Activated CD8-positive, alpha-beta memory T cell treated with anti-CD3 and anti-CD28 coated beads, Interleukin-2, amount 10 ng/mL, durations not matched to agents 7 days and 5 days (primary cell): ENCODE measurements around the gene GATAD2B. TPM values are rescaled to one million over a fixed set of nuclear protein-coding genes. Genes with fewer than 3 reads are reported as not detected.
A peak's percentile ranks its signal among the peaks of the same experiment; 100 is the strongest.
"Not testable (repeated sequence)": the region's sequence is repeated elsewhere in the genome, so short reads cannot be mapped to it uniquely, and the experiment has no call there.

Source experiments
- ATAC-seq: fragments of 150-1000 bp; cut with Tn5 transposase; one replicate; pipeline ENCODE4 v1.10.0; 2021; ENCODE audit warnings: moderate library complexity
- CTCF ChIA-PET: fragments of 350-600 bp; sonication (Branson Sonifier 250); formaldehyde crosslinking; loops from one replicate; lab custom pipeline; 2021; ENCODE audit warnings: antibody characterized with exemption; lab: Charles Lee
- DNase-seq: peaks from one replicate; pipeline ENCODE4 v3.0.0-alpha.2; 2020
- H3K27ac Mint-ChIP-seq: one replicate; pipeline ENCODE4 v1.8.0; 2021; ENCODE audit warnings: mild to moderate bottlenecking, mixed read lengths
- H3K27me3 Mint-ChIP-seq: one replicate; pipeline ENCODE4 v1.8.0; 2021; ENCODE audit warnings: mixed read lengths
- H3K36me3 Mint-ChIP-seq: one replicate; pipeline ENCODE4 v1.8.0; 2021; ENCODE audit warnings: mild to moderate bottlenecking, mixed read lengths
- H3K4me1 Mint-ChIP-seq: one replicate; pipeline ENCODE4 v1.8.0; 2021; ENCODE audit warnings: mixed read lengths
- H3K4me3 Mint-ChIP-seq: one replicate; pipeline ENCODE4 v1.8.0; 2021; ENCODE audit warnings: mild to moderate bottlenecking, moderate library complexity, mixed read lengths
- H3K9me3 Mint-ChIP-seq: one replicate; pipeline ENCODE4 v1.8.0; 2022; ENCODE audit warnings: low read depth, mixed read lengths
- total RNA-seq, 2 experiments: library from RNA; stranded (reverse); gene quantifications; one replicate each; pipeline ENCODE4 v1.2.3, GENCODE V29; 2021

GATAD2B gene
- total RNA-seq, 2 experiments from 2014 or later: 72.5 to 77.9 TPM

- no peaks in the 10 kb centered on the region for H3K9me3 Mint-ChIP-seq
- peaks cover 12% of the 10 kb centered on the region for H3K27me3 Mint-ChIP-seq
- no peaks in the 10 kb centered on the region for H3K36me3 Mint-ChIP-seq
- DNase-seq: no peak
- H3K4me3 Mint-ChIP-seq: no peak overlapping the region
- H3K4me1 Mint-ChIP-seq: peaks cover 50% of the 10 kb centered on the region
- peak overlapping the region; percentile 86 for H3K27ac Mint-ChIP-seq
- CTCF ChIA-PET: interaction anchor here (1.1 to 11.6 kb wide), 5 partner anchors 11 to 194 kb away, joined by 3 to 96 read pairs (median 5); partner anchors contain the start of genes JTB, RAB13 and SLC27A3
- ATAC-seq: no peak
These were observed 131.0 kb downstream of the GATAD2B start for GRCh38 chr1:153791648-153792253.

GRCh38 chr1:153790966-153791647 is 131.7 kb downstream of the GATAD2B start:
- DNase-seq (peak; percentile 62), ATAC-seq (peak; percentile 90)
- H3K9me3 Mint-ChIP-seq: no peaks in the 10 kb centered on the region
- CTCF ChIA-PET: interaction anchor here (1.1 to 11.6 kb wide), 6 partner anchors 10 to 194 kb away, joined by 3 to 96 read pairs (median 4); partner anchors contain the start of genes JTB, RAB13 and SLC27A3
- H3K4me1 Mint-ChIP-seq: peaks cover 46% of the 10 kb centered on the region
- H3K36me3 Mint-ChIP-seq: no peaks in the 10 kb centered on the region
- peaks cover 15% of the 10 kb centered on the region for H3K27me3 Mint-ChIP-seq
- peak overlapping the region; percentile 53 for H3K4me3 Mint-ChIP-seq
- H3K27ac Mint-ChIP-seq: peak overlapping the region; percentile 86

GRCh38 chr1:153790313-153790965 is 132.3 kb downstream of the GATAD2B start:
- Mint-ChIP-seq H3K36me3 (no peaks in the 10 kb centered on the region), H3K4me3 (peak overlapping the region; percentile 53), H3K27me3 (peaks cover 15% of the 10 kb centered on the region), H3K9me3 (no peaks in the 10 kb centered on the region), H3K27ac (peak overlapping the region; percentile 86), H3K4me1 (peaks cover 41% of the 10 kb centered on the region)
- no peak for DNase-seq
- CTCF ChIA-PET: interaction anchor here (1.0 to 1.5 kb wide), 3 partner anchors 15 to 196 kb away, joined by 4 to 8 read pairs (median 6); partner anchors contain the start of genes RAB13 and SLC27A3
- peak; percentile 2 for ATAC-seq

GRCh38 chr1:153789478-153790034 is 133.2 kb downstream of the GATAD2B start:
- Mint-ChIP-seq H3K4me1 (peaks cover 37% of the 10 kb centered on the region), H3K27me3 (peaks cover 15% of the 10 kb centered on the region), H3K36me3 (no peaks in the 10 kb centered on the region), H3K9me3 (no peaks in the 10 kb centered on the region), H3K4me3 (peak overlapping the region; percentile 16), H3K27ac (peak overlapping the region; percentile 86)
- CTCF ChIA-PET: interaction anchor here (0.9 to 1.5 kb wide), 4 partner anchors 14 to 197 kb away, joined by 3 to 8 read pairs (median 5); partner anchors contain the start of genes DENND4B, RAB13 and SLC27A3
- no peak for ATAC-seq
- DNase-seq: no peak

- Mint-ChIP-seq H3K9me3 (no peaks in the 10 kb centered on the region), H3K36me3 (no peaks in the 10 kb centered on the region), H3K27me3 (peaks cover 15% of the 10 kb centered on the region), H3K4me3 (no peak overlapping the region), H3K27ac (no peak overlapping the region), H3K4me1 (peaks cover 38% of the 10 kb centered on the region)
- CTCF ChIA-PET: interaction anchor here (0.9 kb wide), 1 partner anchor 10 kb away, joined by 3 read pairs; no protein-coding TSS in a partner anchor
- ATAC-seq (no peak), DNase-seq (no peak)
These were observed 136.6 kb downstream of the GATAD2B start for GRCh38 chr1:153786038-153786790.

DNA sequence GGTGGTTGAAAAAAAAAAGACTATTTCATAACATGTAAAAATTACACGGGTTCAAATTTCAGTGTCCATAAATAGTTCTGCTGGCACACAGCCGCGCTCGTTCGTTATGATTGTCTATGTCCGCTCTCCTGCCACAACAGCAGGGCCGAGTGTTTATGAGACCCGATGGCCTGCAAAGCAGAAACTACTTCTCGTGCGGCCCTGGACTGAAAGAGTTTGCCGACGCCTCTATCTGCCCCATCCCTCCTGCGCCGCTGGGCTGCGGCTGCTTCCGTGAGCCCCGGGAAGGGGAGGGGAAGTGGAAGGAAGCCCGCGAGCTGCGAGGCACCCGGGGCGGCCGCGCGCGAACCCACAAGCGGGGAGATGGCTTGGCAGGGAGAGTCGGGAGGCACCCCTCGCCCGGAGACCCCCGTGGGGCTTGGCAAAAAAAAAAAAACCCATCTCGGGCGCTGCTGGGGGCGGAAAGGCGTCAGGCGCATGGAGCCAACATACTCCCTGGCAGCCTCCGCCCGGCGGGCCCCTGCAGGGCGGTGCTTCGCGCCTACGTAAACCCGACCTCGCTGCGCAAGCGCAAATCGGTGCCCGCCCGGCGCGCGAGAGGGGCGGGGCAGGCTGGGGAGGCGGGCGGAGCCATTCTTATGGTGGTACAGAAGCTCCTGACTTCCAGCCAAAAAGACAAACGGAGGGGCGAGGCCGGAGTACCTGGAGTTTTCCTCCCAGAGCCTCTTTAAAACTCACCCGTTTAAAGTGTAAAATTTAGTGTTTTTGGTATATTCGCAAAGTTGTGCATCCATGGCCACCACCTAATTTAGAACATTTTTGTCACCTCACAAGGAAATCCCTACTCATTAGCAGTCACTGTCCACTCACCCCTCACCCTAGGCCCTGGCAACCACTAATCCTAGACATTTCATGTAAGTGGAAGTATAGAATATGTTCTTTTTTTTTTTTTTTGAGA is 139.3 kb downstream of the GATAD2B start:
- ATAC-seq (peak; percentile 99), DNase-seq (peak; percentile 94)
- Mint-ChIP-seq H3K27me3 (peaks cover 15% of the 10 kb centered on the region), H3K4me1 (peaks cover 16% of the 10 kb centered on the region), H3K4me3 (peak overlapping the region; percentile 90), H3K36me3 (no peaks in the 10 kb centered on the region), H3K27ac (peak overlapping the region; percentile 97), H3K9me3 (no peaks in the 10 kb centered on the region)
- CTCF ChIA-PET: interaction anchor here (0.8 to 1.4 kb wide), 5 partner anchors 13 to 203 kb away, joined by 3 to 9 read pairs (median 3); partner anchors contain the start of genes CREB3L4, CRTC2 and RAB13

- Mint-ChIP-seq H3K4me1 (peaks cover 17% of the 10 kb centered on the region), H3K27ac (peak overlapping the region; percentile 97), H3K4me3 (peak overlapping the region; percentile 90)
- H3K36me3 Mint-ChIP-seq, H3K9me3 Mint-ChIP-seq, ATAC-seq, H3K27me3 Mint-ChIP-seq, DNase-seq: not testable (repeated sequence)
- CTCF ChIA-PET: interaction anchor here (0.9 to 1.4 kb wide), 3 partner anchors 14 to 204 kb away, joined by 3 to 5 read pairs (median 4); partner anchors contain the start of gene RAB13
These were observed 140.1 kb downstream of the GATAD2B start for GRCh38 chr1:153782648-153783047.

DNA sequence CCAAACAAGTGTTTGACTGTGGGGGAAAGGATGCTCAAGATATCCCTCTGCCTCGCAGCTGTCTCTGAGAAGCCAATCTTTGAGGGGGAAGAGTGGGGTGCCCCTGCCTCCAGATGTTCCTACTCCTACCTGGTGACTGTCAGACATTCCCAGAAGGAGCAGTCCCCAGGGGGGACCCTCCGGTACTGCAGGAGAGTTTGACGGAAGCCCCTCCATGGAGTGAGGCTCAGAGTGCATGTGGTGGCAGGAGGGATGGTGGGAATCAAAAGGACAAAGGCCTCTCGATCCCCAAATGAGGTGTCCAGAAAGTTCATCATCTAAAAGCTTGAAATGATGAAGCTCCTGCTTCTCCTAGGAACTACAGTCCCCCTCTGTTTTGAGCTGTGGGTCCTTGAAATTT is 142.2 kb downstream of the GATAD2B start:
- Mint-ChIP-seq H3K4me1 (peaks cover 28% of the 10 kb centered on the region), H3K27ac (no peak overlapping the region), H3K9me3 (no peaks in the 10 kb centered on the region), H3K27me3 (no peaks in the 10 kb centered on the region), H3K36me3 (no peaks in the 10 kb centered on the region), H3K4me3 (no peak overlapping the region)
- ATAC-seq (no peak), DNase-seq (no peak)
- CTCF ChIA-PET: interaction anchor here (1.3 to 2.3 kb wide), 2 partner anchors 11 to 17 kb away, joined by 3 to 11 read pairs; no protein-coding TSS in a partner anchor

GRCh38 chr1:153779781-153780541 is 142.8 kb downstream of the GATAD2B start:
- ATAC-seq (no peak), DNase-seq (no peak)
- peaks cover 29% of the 10 kb centered on the region for H3K4me1 Mint-ChIP-seq
- no peaks in the 10 kb centered on the region for H3K27me3 Mint-ChIP-seq
- CTCF ChIA-PET: interaction anchor here (1.3 to 2.3 kb wide), 2 partner anchors 12 to 18 kb away, joined by 3 to 11 read pairs; no protein-coding TSS in a partner anchor
- H3K9me3 Mint-ChIP-seq: no peaks in the 10 kb centered on the region
- H3K27ac Mint-ChIP-seq: no peak overlapping the region
- no peak overlapping the region for H3K4me3 Mint-ChIP-seq
- H3K36me3 Mint-ChIP-seq: no peaks in the 10 kb centered on the region

DNA sequence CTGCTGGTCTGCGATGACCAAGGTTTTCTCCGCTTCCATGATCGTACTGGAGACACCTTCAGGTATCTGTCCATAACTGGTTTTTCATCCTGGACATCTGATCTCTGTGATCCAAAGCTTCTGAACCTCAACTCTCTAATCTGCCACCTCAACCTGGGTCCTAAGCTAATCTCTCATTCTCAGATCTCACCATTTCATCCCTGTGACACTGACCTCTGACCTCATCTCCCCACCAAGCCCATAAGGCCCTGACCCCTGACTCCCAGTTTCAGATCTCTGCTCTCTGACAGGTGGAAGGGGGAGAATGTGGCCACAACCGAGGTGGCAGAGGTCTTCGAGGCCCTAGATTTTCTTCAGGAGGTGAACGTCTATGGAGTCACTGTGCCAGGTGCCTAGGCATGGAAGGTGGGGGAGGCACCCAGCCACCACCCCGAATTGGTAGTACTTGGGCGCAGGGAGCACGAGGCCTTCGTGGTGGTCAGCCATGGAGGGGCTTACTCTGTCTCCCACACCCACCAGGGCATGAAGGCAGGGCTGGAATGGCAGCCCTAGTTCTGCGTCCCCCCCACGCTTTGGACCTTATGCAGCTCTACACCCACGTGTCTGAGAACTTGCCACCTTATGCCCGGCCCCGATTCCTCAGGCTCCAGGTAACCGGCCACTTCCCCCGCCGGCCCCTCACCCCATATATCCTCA is 143.8 kb downstream of the GATAD2B start:
- H3K9me3 Mint-ChIP-seq: no peaks in the 10 kb centered on the region
- H3K27me3 Mint-ChIP-seq: no peaks in the 10 kb centered on the region
- H3K4me1 Mint-ChIP-seq: peaks cover 39% of the 10 kb centered on the region
- DNase-seq: no peak
- H3K36me3 Mint-ChIP-seq: no peaks in the 10 kb centered on the region
- ATAC-seq: no peak
- no peak overlapping the region for H3K4me3 Mint-ChIP-seq
- H3K27ac Mint-ChIP-seq: no peak overlapping the region
- CTCF ChIA-PET: no interaction called here
